Measurements from ENCODE around the gene GMPS.

- TF ChIP-seq CTCF (IDR thresholded peaks at IDR 0.05; ENCODE audit: insufficient read depth, low read length) = no peak
- no peak for TF ChIP-seq REST (IDR thresholded peaks at IDR 0.05; ENCODE audit: insufficient replicate concordance, low read depth)
- no peak for TF ChIP-seq POLR2AphosphoS5 (IDR thresholded peaks at IDR 0.05; ENCODE audit: low read depth)
- no peak for TF ChIP-seq GABPA (IDR thresholded peaks at IDR 0.05; ENCODE audit: low read depth)
- TF ChIP-seq SPI1 (IDR thresholded peaks at IDR 0.05; ENCODE audit: borderline replicate concordance, low read depth) = no peak
Observed at GRCh38 chr3:155979746-155980145, 109.3 kb downstream of the GMPS start.
